Heart left ventricle (tissue), 13 donors: ENCODE measurements around the gene PRSS50.

Source experiments
- POLR2A ChIP-seq, 2 donors: fragments of 450-650 bp; IDR thresholded peaks; one replicate each; pipeline ENCODE4 v1.6.1; 2017; ENCODE audit warnings: antibody characterized with exemption in 2 of 2, mild to moderate bottlenecking in 2 of 2, moderate library complexity in 2 of 2
- TF ChIP-seq, protein P1 (sequence below), 12 donors: fragments of 200-600 bp; sonication (generic) in 4 of 12; IDR thresholded peaks; one replicate each; pipeline versions ENCODE4 v1.5.0 to v1.8.0; 2018 to 2022; ENCODE audit warnings: antibody characterized with exemption in 12 of 12, mild to moderate bottlenecking in 5 of 12
- donor health status: ischemic (EF 13 %, LVEDD 7.1; RV severe dilation, severe dysfunction).
- donor health status: DM: no; HTN: yes; CAD: no.
- donor health status: DM: no; HTN: no; CAD: no.
- donor health status: ischemic (EF 25% LVEDD 6.9; RV normal size, moderate dysfunction).
- donor health status: ischemic (EF 25% LVEDD 5.7; RV mildly dilated, moderate dysfunction).
- donor health status: ischemic (EF 35%, LVEDD 5.7; RV mildly dilated, moderate dysfunction).
- donor health status: nonischemic (EF 11% LVEDD 7.7; RV severe dilation, severe dysfunction).
- donor health status: DM: yes; HTN: yes; CAD: no.
- donor health status: PGD.
- donor health status: ischemic (EF 29% LVEDD 5.4; RV normal size, mild dysfunction).
- donor health status: nonischemic (EF 23%, LVEDD 6.1; RV moderate dilation, normal function).

- no peak for TF ChIP-seq POLR2A (IDR thresholded peaks at IDR 0.05)
- TF ChIP-seq, protein P1, sequence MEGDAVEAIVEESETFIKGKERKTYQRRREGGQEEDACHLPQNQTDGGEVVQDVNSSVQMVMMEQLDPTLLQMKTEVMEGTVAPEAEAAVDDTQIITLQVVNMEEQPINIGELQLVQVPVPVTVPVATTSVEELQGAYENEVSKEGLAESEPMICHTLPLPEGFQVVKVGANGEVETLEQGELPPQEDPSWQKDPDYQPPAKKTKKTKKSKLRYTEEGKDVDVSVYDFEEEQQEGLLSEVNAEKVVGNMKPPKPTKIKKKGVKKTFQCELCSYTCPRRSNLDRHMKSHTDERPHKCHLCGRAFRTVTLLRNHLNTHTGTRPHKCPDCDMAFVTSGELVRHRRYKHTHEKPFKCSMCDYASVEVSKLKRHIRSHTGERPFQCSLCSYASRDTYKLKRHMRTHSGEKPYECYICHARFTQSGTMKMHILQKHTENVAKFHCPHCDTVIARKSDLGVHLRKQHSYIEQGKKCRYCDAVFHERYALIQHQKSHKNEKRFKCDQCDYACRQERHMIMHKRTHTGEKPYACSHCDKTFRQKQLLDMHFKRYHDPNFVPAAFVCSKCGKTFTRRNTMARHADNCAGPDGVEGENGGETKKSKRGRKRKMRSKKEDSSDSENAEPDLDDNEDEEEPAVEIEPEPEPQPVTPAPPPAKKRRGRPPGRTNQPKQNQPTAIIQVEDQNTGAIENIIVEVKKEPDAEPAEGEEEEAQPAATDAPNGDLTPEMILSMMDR (IDR thresholded peaks at IDR 0.05), result no peak
These were observed 49.1 kb downstream of the PRSS50 start for GRCh38 chr3:46668591-46668990.
